ENCODE measurements around the gene OR4F15. TPM values are rescaled to one million over a fixed set of nuclear protein-coding genes. Genes with fewer than 3 reads are reported as not detected.
"Not testable (repeated sequence)": the region's sequence is repeated elsewhere in the genome, so short reads cannot be mapped to it uniquely, and the experiment has no call there.

The OR4F15 gene
- total RNA-seq, 2 experiments from 2014 or later = not detected

GRCh38 chr15:101786422-101786821 lies 25.6 kb upstream of the OR4F15 start:
- H3K36me3 Mint-ChIP-seq (ENCODE audit: low read depth); DNase-seq; H3K4me1 Mint-ChIP-seq (ENCODE audit: low read depth); H3K9me3 Mint-ChIP-seq (ENCODE audit: insufficient read depth); CTCF ChIA-PET; H3K27ac Mint-ChIP-seq; ATAC-seq; H3K4me3 Mint-ChIP-seq; POLR2A ChIA-PET; H3K27me3 Mint-ChIP-seq (ENCODE audit: low read depth): not testable (repeated sequence)

GRCh38 chr15:101788001-101788400 lies 24.0 kb upstream of the OR4F15 start:
- H3K27me3 Mint-ChIP-seq (ENCODE audit: low read depth); H3K4me3 Mint-ChIP-seq; DNase-seq; CTCF ChIA-PET; H3K27ac Mint-ChIP-seq; H3K4me1 Mint-ChIP-seq (ENCODE audit: low read depth); ATAC-seq; H3K36me3 Mint-ChIP-seq (ENCODE audit: low read depth); H3K9me3 Mint-ChIP-seq (ENCODE audit: insufficient read depth); POLR2A ChIA-PET: not testable (repeated sequence)

GRCh38 chr15:101788503-101789269 lies 23.3 kb upstream of the OR4F15 start:
- ATAC-seq; DNase-seq; H3K27ac Mint-ChIP-seq; H3K36me3 Mint-ChIP-seq (ENCODE audit: low read depth); H3K27me3 Mint-ChIP-seq (ENCODE audit: low read depth); H3K4me1 Mint-ChIP-seq (ENCODE audit: low read depth); H3K4me3 Mint-ChIP-seq; H3K9me3 Mint-ChIP-seq (ENCODE audit: insufficient read depth); POLR2A ChIA-PET; CTCF ChIA-PET: not testable (repeated sequence)

GRCh38 chr15:101790748-101791147 lies 21.3 kb upstream of the OR4F15 start:
- DNase-seq; H3K4me1 Mint-ChIP-seq (ENCODE audit: low read depth); H3K27me3 Mint-ChIP-seq (ENCODE audit: low read depth); H3K27ac Mint-ChIP-seq; POLR2A ChIA-PET; H3K4me3 Mint-ChIP-seq; CTCF ChIA-PET; H3K9me3 Mint-ChIP-seq (ENCODE audit: insufficient read depth); ATAC-seq; H3K36me3 Mint-ChIP-seq (ENCODE audit: low read depth): not testable (repeated sequence)

GRCh38 chr15:101793981-101794380 lies 18.0 kb upstream of the OR4F15 start:
- DNase-seq; H3K27ac Mint-ChIP-seq; H3K9me3 Mint-ChIP-seq (ENCODE audit: insufficient read depth); H3K4me1 Mint-ChIP-seq (ENCODE audit: low read depth); POLR2A ChIA-PET; H3K27me3 Mint-ChIP-seq (ENCODE audit: low read depth); ATAC-seq; CTCF ChIA-PET; H3K4me3 Mint-ChIP-seq; H3K36me3 Mint-ChIP-seq (ENCODE audit: low read depth): not testable (repeated sequence)

- ChIA-PET CTCF (no interaction called here), POLR2A (no interaction called here)
- Mint-ChIP-seq H3K4me1 (ENCODE audit: low read depth) (no peaks in the 10 kb centered on the region), H3K27me3 (ENCODE audit: low read depth) (peaks cover 2% of the 10 kb centered on the region), H3K4me3 (no peak overlapping the region), H3K36me3 (ENCODE audit: low read depth) (no peaks in the 10 kb centered on the region), H3K9me3 (ENCODE audit: insufficient read depth) (no peaks in the 10 kb centered on the region), H3K27ac (no peak overlapping the region)
- DNase-seq = no peak
- no peak for ATAC-seq
Observed at GRCh38 chr15:101795455-101795854, 16.5 kb upstream of the OR4F15 start.

GRCh38 chr15:101799665-101800064 lies 12.3 kb upstream of the OR4F15 start:
- POLR2A ChIA-PET = no interaction called here
- no peaks in the 10 kb centered on the region for H3K4me1 Mint-ChIP-seq (ENCODE audit: low read depth)
- CTCF ChIA-PET = no interaction called here
- no peaks in the 10 kb centered on the region for H3K36me3 Mint-ChIP-seq (ENCODE audit: low read depth)
- H3K27me3 Mint-ChIP-seq (ENCODE audit: low read depth) = peaks cover 4% of the 10 kb centered on the region
- no peak overlapping the region for H3K27ac Mint-ChIP-seq
- DNase-seq (no peak), ATAC-seq (no peak)
- no peaks in the 10 kb centered on the region for H3K9me3 Mint-ChIP-seq (ENCODE audit: insufficient read depth)
- H3K4me3 Mint-ChIP-seq = no peak overlapping the region

GRCh38 chr15:101801048-101801447 lies 11.0 kb upstream of the OR4F15 start:
- CTCF ChIA-PET = no interaction called here
- H3K4me3 Mint-ChIP-seq = no peak overlapping the region

GRCh38 chr15:101803209-101803608 lies 8.8 kb upstream of the OR4F15 start, which contains the start of gene OR4F6:
TSS of gene OR4F6 (plus strand) at chr15:101803509. CDS start at chr15:101805720, 2,211 bp downstream.
- H3K27me3 Mint-ChIP-seq (ENCODE audit: low read depth) = peaks cover 12% of the 10 kb centered on the region
- H3K4me1 Mint-ChIP-seq (ENCODE audit: low read depth) = no peaks in the 10 kb centered on the region
- POLR2A ChIA-PET = no interaction called here
- H3K4me3 Mint-ChIP-seq = no peak within 1 kb of the TSS
- DNase-seq = no peak
- no peaks in the 10 kb centered on the region for H3K9me3 Mint-ChIP-seq (ENCODE audit: insufficient read depth)
- no peak for ATAC-seq
- CTCF ChIA-PET = no interaction called here
- H3K36me3 Mint-ChIP-seq (ENCODE audit: low read depth) = no peaks in the 10 kb centered on the region
- no peak within 1 kb of the TSS for H3K27ac Mint-ChIP-seq

More at GRCh38 chr15:101801048-101801447, 11.0 kb upstream of the OR4F15 start:
- no peak overlapping the region for H3K27ac Mint-ChIP-seq
- H3K36me3 Mint-ChIP-seq (ENCODE audit: low read depth) = no peaks in the 10 kb centered on the region
- DNase-seq = no peak
- peaks cover 11% of the 10 kb centered on the region for H3K27me3 Mint-ChIP-seq (ENCODE audit: low read depth)
- H3K4me1 Mint-ChIP-seq (ENCODE audit: low read depth) = no peaks in the 10 kb centered on the region
- no peak for ATAC-seq
- POLR2A ChIA-PET = no interaction called here
- no peaks in the 10 kb centered on the region for H3K9me3 Mint-ChIP-seq (ENCODE audit: insufficient read depth)

- H3K4me1 Mint-ChIP-seq (ENCODE audit: low read depth) = no peaks in the 10 kb centered on the region
- ATAC-seq (no peak), DNase-seq (no peak)
- no peaks in the 10 kb centered on the region for H3K36me3 Mint-ChIP-seq (ENCODE audit: low read depth)
- H3K9me3 Mint-ChIP-seq (ENCODE audit: insufficient read depth) = no peaks in the 10 kb centered on the region
- CTCF ChIA-PET = no interaction called here
- H3K4me3 Mint-ChIP-seq = no peak overlapping the region
- H3K27me3 Mint-ChIP-seq (ENCODE audit: low read depth) = peaks cover 12% of the 10 kb centered on the region
- H3K27ac Mint-ChIP-seq = no peak overlapping the region
- POLR2A ChIA-PET = no interaction called here
Observed at GRCh38 chr15:101803676-101804075, 8.3 kb upstream of the OR4F15 start.

GRCh38 chr15:101804375-101804774 lies 7.6 kb upstream of the OR4F15 start:
- ChIA-PET CTCF (no interaction called here), POLR2A (no interaction called here)
- DNase-seq = no peak
- Mint-ChIP-seq H3K9me3 (ENCODE audit: insufficient read depth) (no peaks in the 10 kb centered on the region), H3K36me3 (ENCODE audit: low read depth) (no peaks in the 10 kb centered on the region), H3K27ac (no peak overlapping the region), H3K27me3 (ENCODE audit: low read depth) (peaks cover 12% of the 10 kb centered on the region), H3K4me1 (ENCODE audit: low read depth) (no peaks in the 10 kb centered on the region), H3K4me3 (no peak overlapping the region)
- no peak for ATAC-seq

- Mint-ChIP-seq H3K36me3 (ENCODE audit: low read depth) (no peaks in the 10 kb centered on the region), H3K4me3 (no peak overlapping the region), H3K27me3 (ENCODE audit: low read depth) (peaks cover 15% of the 10 kb centered on the region), H3K4me1 (ENCODE audit: low read depth) (no peaks in the 10 kb centered on the region), H3K27ac (no peak overlapping the region), H3K9me3 (ENCODE audit: insufficient read depth) (no peaks in the 10 kb centered on the region)
- CTCF ChIA-PET = no interaction called here
- DNase-seq = no peak
- POLR2A ChIA-PET = no interaction called here
- ATAC-seq = no peak
Observed at GRCh38 chr15:101804941-101805340, 7.1 kb upstream of the OR4F15 start.
